Measurements from ENCODE around the gene CAMKMT. TPM values are rescaled to one million over a fixed set of nuclear protein-coding genes. Genes with fewer than 3 reads are reported as not detected.

CAMKMT gene
- polyA plus RNA-seq, 4 donors, result 13.2 to 15.0 (median 14.1) TPM

DNA sequence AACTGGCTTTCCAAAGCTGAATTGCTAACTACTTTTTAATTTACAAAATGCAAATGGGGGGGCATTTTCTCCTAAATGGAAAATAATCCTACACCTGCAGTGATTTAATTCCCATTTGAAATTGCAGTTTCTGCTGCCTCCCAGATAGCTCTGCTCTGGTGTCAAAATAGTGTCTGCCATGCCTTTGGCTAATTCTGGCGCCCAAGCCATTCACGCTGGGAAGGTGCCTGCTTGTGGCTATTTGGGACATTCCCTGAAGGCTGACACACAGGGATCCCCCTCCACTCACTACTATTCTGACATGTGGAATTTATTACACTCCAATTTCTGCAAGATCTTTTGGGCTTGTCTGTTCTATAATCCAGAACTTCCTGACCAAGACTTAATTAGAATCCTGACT is 451.4 kb downstream of the CAMKMT start:
- no peak for DNase-seq (ENCODE audit: low read depth in 4 of 4, low spot score in 3 of 4)

GRCh38 chr2:44813658-44814057 is 451.9 kb downstream of the CAMKMT start:
- DNase-seq (ENCODE audit: low read depth in 4 of 4, low spot score in 3 of 4), result no peak

DNA sequence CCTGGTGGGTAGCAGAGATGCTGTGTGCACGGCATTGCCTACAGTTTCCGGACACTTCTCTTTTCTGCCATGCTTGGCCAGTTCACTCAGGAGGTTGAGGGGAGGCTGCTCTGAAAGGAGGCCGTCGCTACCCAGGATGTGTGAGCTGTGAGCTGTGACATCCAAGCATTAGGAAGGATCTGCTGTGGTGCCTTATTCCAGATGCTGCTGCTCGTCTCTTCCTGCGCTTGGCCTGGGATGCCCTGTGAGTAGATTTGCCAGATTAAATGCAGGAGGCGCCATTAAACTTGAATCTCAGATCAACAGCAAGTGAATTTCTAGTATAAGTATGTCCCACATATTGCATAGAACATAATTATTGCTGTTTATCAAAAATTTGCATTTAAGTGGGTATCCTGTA is 455.5 kb downstream of the CAMKMT start:
- DNase-seq (ENCODE audit: low read depth in 4 of 4, low spot score in 3 of 4), result no peak

DNA sequence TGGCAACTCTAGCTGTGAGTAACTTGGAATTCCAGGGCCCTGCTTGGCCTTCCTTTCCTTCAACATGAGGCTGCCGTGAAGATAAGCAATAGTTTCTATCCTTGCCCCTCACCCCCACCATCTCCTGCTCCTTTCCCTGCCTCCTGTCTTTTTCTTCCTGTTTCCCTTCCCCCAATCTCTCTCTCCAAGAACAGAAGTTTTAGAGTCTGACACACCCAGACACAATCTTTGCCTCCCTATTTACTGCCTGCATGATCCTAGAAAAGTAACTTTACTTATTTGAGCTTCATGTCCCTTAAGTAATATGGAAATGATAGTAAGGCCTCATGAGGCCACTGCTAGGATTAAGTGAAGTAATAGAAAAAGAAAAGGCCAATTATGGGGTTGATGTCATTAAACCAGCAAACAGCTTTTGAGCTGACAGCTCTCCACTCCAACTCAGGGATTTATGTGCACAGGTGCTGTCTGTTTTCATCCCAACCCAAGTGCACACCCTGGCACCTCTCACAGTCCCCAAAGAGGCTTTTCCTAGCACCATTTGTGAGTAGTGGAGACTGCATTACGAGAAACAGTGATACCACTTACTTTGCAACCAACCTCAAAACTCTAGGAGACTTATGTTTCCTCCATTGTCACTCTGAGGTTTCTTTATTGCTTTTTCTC is 456.1 kb downstream of the CAMKMT start:
- DNase-seq (ENCODE audit: low read depth in 4 of 4, low spot score in 3 of 4), result no peak

- DNase-seq (ENCODE audit: low read depth in 4 of 4, low spot score in 3 of 4), result no peak
These were observed 457.3 kb downstream of the CAMKMT start for GRCh38 chr2:44819061-44819460.

GRCh38 chr2:44821500-44821899 is 459.8 kb downstream of the CAMKMT start:
- no peak for DNase-seq (ENCODE audit: low read depth in 4 of 4, low spot score in 3 of 4)

DNA sequence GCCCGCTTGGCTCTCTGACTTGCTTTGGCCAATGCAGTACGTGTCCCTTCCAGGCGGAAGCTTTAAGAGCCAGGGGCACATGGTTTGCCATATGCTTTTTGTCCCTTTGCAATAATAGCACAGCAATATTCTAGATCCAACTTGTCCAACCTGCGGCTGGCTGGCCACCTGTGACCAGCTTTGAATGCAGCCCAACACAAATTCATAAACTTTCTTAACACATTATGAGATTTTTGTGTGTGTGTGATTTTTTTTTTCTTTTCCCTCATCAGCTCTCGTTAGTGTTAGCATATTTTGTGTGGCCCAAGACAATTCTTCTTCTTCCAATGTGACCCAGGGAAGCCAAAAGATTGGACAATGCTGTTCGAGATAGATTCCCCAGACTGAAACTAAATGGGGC is 460.4 kb downstream of the CAMKMT start:
- DNase-seq (ENCODE audit: low read depth in 4 of 4, low spot score in 3 of 4), result no peak

Other genes with a start within 250 kb of the CAMKMT start
- gene PPM1B, start 193.1 kb upstream of the CAMKMT start, polyA plus RNA-seq (ENCODE audit: insufficient read length in 4 of 4), result 10 to 100 TPM; 64.8 to 83.0 (median 80.5) TPM
- 100 to 1,000 TPM; 142 to 223 (median 181) TPM for gene SLC3A1, start 86.5 kb upstream of the CAMKMT start, polyA plus RNA-seq (ENCODE audit: insufficient read length in 4 of 4)
- 100 to 1,000 TPM; 167 to 184 (median 171) TPM for gene PREPL, start 453 bp upstream of the CAMKMT start, polyA plus RNA-seq (ENCODE audit: insufficient read length in 4 of 4)